ENCODE results near the gene MCTP2.

DNA sequence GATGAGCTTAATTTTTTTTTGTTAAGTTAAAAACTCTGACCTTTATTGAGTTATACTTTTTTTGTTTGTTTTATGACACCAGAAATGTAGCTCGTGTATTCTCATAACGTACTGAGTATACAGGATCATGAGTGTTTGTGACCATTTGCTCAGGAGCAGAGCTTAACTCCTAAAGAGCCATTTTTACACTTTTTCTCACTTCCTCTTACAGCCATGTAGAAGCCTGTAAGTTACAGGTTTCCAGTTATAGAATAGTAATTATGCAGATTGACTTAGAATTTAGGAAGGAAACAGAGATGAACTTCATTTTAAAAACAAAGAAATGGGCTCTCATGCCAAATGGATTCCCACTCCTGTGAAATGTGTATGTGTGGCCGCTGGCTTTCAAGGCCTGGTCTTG lies 151.7 kb downstream of the MCTP2 start:
- TF ChIP-seq CTCF (IDR thresholded peaks at IDR 0.05) (no peak), ZFX (IDR thresholded peaks at IDR 0.05; ENCODE audit: borderline replicate concordance) (no peak)
